GM19238 (cell line): ENCODE measurements around the gene CTDP1.

ENCODE experiments used
- DNase-seq: peaks from one replicate; pipeline ENCODE4 v3.0.0; 2011; ENCODE audit warnings: low spot score; ENCODE audit not compliant: insufficient read length

CTDP1 gene

GRCh38 chr18:79679552-79680099, at the start of gene CTDP1:
Gene CTDP1 (plus strand): TSS chr18:79679803. CDS start chr18:79679948, 145 bp downstream.
- DNase-seq, result peak; percentile 97

GRCh38 chr18:79630281-79631095, 49.1 kb upstream of the CTDP1 start:
- no peak for DNase-seq

- no peak for DNase-seq
These were observed 48.5 kb upstream of the CTDP1 start for GRCh38 chr18:79631096-79631507.

GRCh38 chr18:79631761-79632446, 47.7 kb upstream of the CTDP1 start:
- DNase-seq, result no peak

- no peak for DNase-seq
These were observed 46.8 kb upstream of the CTDP1 start for GRCh38 chr18:79632765-79633164.

GRCh38 chr18:79634186-79634585, 45.4 kb upstream of the CTDP1 start:
- DNase-seq, result no peak

GRCh38 chr18:79634593-79635426, 44.8 kb upstream of the CTDP1 start:
- DNase-seq, result no peak

- DNase-seq, result no peak
These were observed 44.2 kb upstream of the CTDP1 start for GRCh38 chr18:79635427-79635726.

- no peak for DNase-seq
These were observed 42.3 kb upstream of the CTDP1 start for GRCh38 chr18:79637181-79637920.

GRCh38 chr18:79637921-79638909, 41.4 kb upstream of the CTDP1 start:
- no peak for DNase-seq

GRCh38 chr18:79639072-79639829, 40.4 kb upstream of the CTDP1 start:
- DNase-seq, result no peak

- no peak for DNase-seq
These were observed 39.4 kb upstream of the CTDP1 start for GRCh38 chr18:79640064-79640672.

- no peak for DNase-seq
These were observed 38.7 kb upstream of the CTDP1 start for GRCh38 chr18:79640875-79641274.

GRCh38 chr18:79641722-79642497, 37.7 kb upstream of the CTDP1 start:
- no peak for DNase-seq

- no peak for DNase-seq
These were observed 37.0 kb upstream of the CTDP1 start for GRCh38 chr18:79642626-79643025.

- DNase-seq, result no peak
These were observed 36.3 kb upstream of the CTDP1 start for GRCh38 chr18:79643054-79643984.
